Placental pericyte (primary cell): ENCODE results near the gene ELP1. TPM values are rescaled to one million over a fixed set of nuclear protein-coding genes. Genes with fewer than 3 reads are reported as not detected.

Experiments used
- small RNA-seq: library from RNA; depleted of rRNA; stranded (forward); fragments of <200 nt; gene quantifications from one replicate; pipeline ENCODE3, GENCODE V24; 2012; ENCODE audit warnings: low replicate concordance
- total RNA-seq: library from RNA; depleted of rRNA; stranded (reverse); fragments of >200 nt; gene quantifications from 2 replicates; pipeline ENCODE4 v1.2.3, GENCODE V29; 2012

Gene ELP1
- 20.8 and 40.2 TPM in 2 replicates for total RNA-seq

DNA sequence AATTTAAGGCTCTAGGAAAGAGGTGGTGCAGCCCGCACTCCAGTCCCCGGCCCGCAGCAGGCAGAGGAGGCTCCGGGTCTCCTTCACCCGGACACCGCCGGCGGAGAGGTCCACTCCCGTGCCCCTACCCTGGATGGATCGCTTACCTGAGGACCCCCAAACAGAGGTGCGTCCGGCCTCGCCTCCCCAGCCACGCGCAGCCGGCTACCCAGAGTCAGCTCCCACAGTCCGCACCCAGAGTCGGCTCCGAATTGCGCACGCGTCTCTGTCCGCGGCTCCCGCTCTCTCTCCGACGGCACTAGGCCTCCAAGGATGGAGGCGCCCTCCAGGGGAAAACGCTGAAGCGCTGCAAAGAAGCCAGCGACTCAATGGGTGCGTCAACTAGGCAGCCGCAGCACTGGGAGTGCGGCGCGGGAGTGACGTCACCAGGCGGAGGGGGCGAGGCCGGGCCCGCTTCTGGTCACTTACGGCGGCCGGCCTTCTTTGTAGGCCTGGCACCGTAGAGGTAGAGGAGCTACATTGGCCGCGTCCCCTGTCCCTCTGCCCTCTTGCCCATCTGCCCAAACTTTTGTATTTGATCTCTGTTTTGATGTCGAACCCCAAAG is at the start of gene ELP1:
Gene ELP1, minus strand, starts transcription at position 407 of the 605 bp plus-strand sequence. CDS start 2,978 bp downstream, outside the sequence.

GRCh38 chr9:108934323-108934893 is 484 bp upstream of the ELP1 start, which contains the start of gene ABITRAM:
TSS of gene ABITRAM (plus strand) at chr9:108934400. CDS start at chr9:108934487, 87 bp downstream.

DNA sequence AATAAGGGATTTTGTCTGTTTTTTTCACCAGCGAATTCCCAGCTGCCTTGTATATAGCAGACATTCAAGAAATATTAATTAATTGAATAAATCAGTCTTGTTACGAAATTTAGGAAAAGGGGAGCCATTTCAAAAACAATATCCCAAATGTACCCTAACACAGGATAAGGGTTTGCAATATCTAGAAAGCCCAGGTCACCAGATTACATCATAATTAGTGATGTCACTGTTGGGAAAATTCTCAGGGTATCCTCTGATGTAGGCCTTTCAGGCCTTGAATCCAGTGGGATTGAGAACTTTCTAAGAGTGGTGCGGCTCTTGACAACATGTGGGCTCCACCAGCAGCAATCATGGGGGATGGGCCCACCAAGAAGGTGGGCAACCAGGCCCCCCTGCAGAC is 71.9 kb downstream of the ELP1 start, which contains the start of gene ACTL7A:
Gene ACTL7A, plus strand, starts transcription at position 270 of the 400 bp plus-strand sequence. Its CDS starts 57 bp downstream, at position 327.

DNA sequence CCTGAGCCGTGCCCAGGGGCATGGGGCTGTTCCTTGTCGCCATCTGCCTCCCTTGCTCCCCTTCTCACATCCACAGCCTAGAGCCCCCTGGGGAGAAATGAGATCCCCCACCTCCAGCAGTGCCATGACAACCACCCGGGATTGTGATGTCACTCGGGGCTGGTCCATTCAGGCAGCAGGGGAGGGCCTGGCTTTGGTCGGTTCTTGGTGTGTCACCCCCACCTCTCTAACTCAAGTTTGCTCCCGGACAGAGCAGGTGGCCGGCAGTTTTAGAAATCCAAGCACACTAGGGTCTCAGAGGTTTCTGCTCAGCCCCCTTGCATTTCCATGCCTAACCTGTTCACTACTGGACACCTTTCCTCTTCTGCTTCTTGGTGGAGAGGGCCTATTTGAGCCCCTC is 78.0 kb downstream of the ELP1 start, which contains the start of gene ACTL7B:
Gene ACTL7B, minus strand, starts transcription at position 99 of the 400 bp plus-strand sequence. Its CDS starts 56 bp downstream, at position 43.

Small RNAs within 50 kb of the gene (small RNA-seq; reads per million reads assigned to genes)
- not detected for gene AL359692.1

Other genes with a start within 250 kb of the ELP1 start
- gene ACTL7B, start 78.1 kb downstream of the ELP1 start, total RNA-seq = 0.14 TPM in 1 of 2 replicates, not detected in the other
- gene ACTL7A, start 71.9 kb downstream of the ELP1 start, total RNA-seq = not detected in 2 replicates
- 7.2 and 12.5 TPM in 2 replicates for gene ABITRAM, start 276 bp upstream of the ELP1 start, total RNA-seq
- 53.6 and 88.5 TPM in 2 replicates for gene CTNNAL1, start 79.4 kb upstream of the ELP1 start, total RNA-seq
- gene TMEM245, start 185.8 kb upstream of the ELP1 start, total RNA-seq = 43.3 and 69.4 TPM in 2 replicates
- not detected in 2 replicates for gene FRRS1L, start 233.1 kb upstream of the ELP1 start, total RNA-seq